IMR-90 (cell line): Measurements from ENCODE around the gene APOF. TPM values are rescaled to one million over a fixed set of nuclear protein-coding genes. Genes with fewer than 3 reads are reported as not detected.

Experiments
- ATAC-seq: fragments of 200-7000 bp; cut with Tn5 transposase; 2 replicates; pipeline ENCODE4 v1.9.1; 2020; ENCODE audit warnings: low read depth, mild to moderate bottlenecking, moderate library complexity
- BruUV-seq: library from RNA; stranded (reverse); fragments of 400-500 nt; replicated peaks from 2 replicates; lab custom pipeline; 2021; lab: Mats Ljungman, UMichigan
- CTCF ChIA-PET: fragments of 300-600 bp; formaldehyde crosslinking; extraction: SDS; loops from one replicate; lab custom pipeline; 2021; ENCODE audit warnings: antibody characterized with exemption; lab: Yijun Ruan, JAX
- POLR2A ChIA-PET: fragments of 300-600 bp; sonication (Branson Sonifier 250); formaldehyde crosslinking; loops from one replicate; lab custom pipeline; 2022; ENCODE audit warnings: antibody characterized with exemption; ENCODE audit not compliant: unreplicated experiment; lab: Charles Lee
- DNase-seq: peaks from one replicate; pipeline ENCODE4 v3.0.0; 2013
- H2AFZ ChIP-seq: replicated peaks from 2 replicates; pipeline ENCODE3; 2013; ENCODE audit warnings: low read length, mild to moderate bottlenecking; ENCODE audit not compliant: poor library complexity
- H2AK5ac ChIP-seq: 2 replicates; pipeline ENCODE4 v1.6.1; 2013; ENCODE audit warnings: low read depth, low read length, inconsistent platforms
- H2AK9ac ChIP-seq: replicated peaks from 2 replicates; pipeline ENCODE3; 2013; ENCODE audit warnings: mild to moderate bottlenecking, low read depth, low read length, moderate library complexity; ENCODE audit not compliant: poor library complexity
- H2BK120ac ChIP-seq: 2 replicates; pipeline ENCODE4 v1.6.1; 2013; ENCODE audit warnings: low read depth, low read length, inconsistent platforms
- H2BK15ac ChIP-seq: 3 replicates; pipeline ENCODE4 v1.6.1; 2013; ENCODE audit warnings: low read depth, low read length, inconsistent platforms
- H2BK20ac ChIP-seq: 2 replicates; pipeline ENCODE4 v1.6.1; 2013; ENCODE audit warnings: low read depth, mild to moderate bottlenecking, inconsistent platforms, low read length, moderate library complexity
- H2BK5ac ChIP-seq: 2 replicates; pipeline ENCODE4 v1.6.1; 2013; ENCODE audit warnings: mild to moderate bottlenecking, low read depth, low read length, inconsistent platforms; ENCODE audit not compliant: poor library complexity, severe bottlenecking
- H3K14ac ChIP-seq: replicated peaks from 2 replicates; pipeline ENCODE4 v1.6.1; 2013; ENCODE audit warnings: low read depth, low read length, inconsistent platforms
- H3K18ac ChIP-seq: 2 replicates; pipeline ENCODE4 v1.6.1; 2013; ENCODE audit warnings: low read depth, low read length, control low read depth
- H3K23ac ChIP-seq: 2 replicates; pipeline ENCODE4 v1.6.1; 2013; ENCODE audit warnings: low read depth, low read length, inconsistent platforms
- H3K27ac ChIP-seq: 2 replicates; pipeline ENCODE4 v1.5.1; 2013; ENCODE audit warnings: mild to moderate bottlenecking, control low read depth, low read length; ENCODE audit not compliant: insufficient read depth
- H3K27me3 ChIP-seq: 2 replicates; pipeline ENCODE4 v1.6.1; 2013; ENCODE audit warnings: low read length; ENCODE audit not compliant: control insufficient read depth, insufficient read depth
- H3K36me3 ChIP-seq: 2 replicates; pipeline ENCODE4 v1.6.1; 2013; ENCODE audit warnings: low read length, mixed read lengths; ENCODE audit not compliant: control insufficient read depth, insufficient read depth
- H3K4ac ChIP-seq: 2 replicates; pipeline ENCODE4 v1.6.1; 2013; ENCODE audit warnings: low read depth, low read length, inconsistent platforms
- H3K4me1 ChIP-seq: 2 replicates; pipeline ENCODE4 v1.6.1; 2013; ENCODE audit warnings: low read length, mixed read lengths; ENCODE audit not compliant: control insufficient read depth, insufficient read depth
- H3K4me2 ChIP-seq: 2 replicates; pipeline ENCODE4 v1.6.1; 2013; ENCODE audit warnings: low read depth, mild to moderate bottlenecking, control low read depth, low read length, moderate library complexity
- H3K4me3 ChIP-seq: 2 replicates; pipeline ENCODE4 v1.5.1; 2013; ENCODE audit warnings: low read depth, mild to moderate bottlenecking, control low read depth, low read length, moderate library complexity; ENCODE audit not compliant: insufficient read depth
- H3K56ac ChIP-seq: 2 replicates; pipeline ENCODE4 v1.6.1; 2013; ENCODE audit warnings: low read length, inconsistent platforms; ENCODE audit not compliant: insufficient read depth; ENCODE audit errors: extremely low read depth
- H3K79me1 ChIP-seq, 2 experiments: 2 replicates each; pipeline ENCODE4 v1.6.1; 2013; ENCODE audit warnings: low read length in 2 of 2, inconsistent platforms in 1 of 2, low read depth in 1 of 2
- H3K9ac ChIP-seq: 2 replicates; pipeline ENCODE4 v1.6.1; 2013; ENCODE audit warnings: low read depth, low read length, control low read depth
- H3K9me1 ChIP-seq: 2 replicates; pipeline ENCODE4 v1.6.1; 2013; ENCODE audit warnings: low read length, inconsistent platforms; ENCODE audit not compliant: insufficient read depth
- H3K9me3 ChIP-seq: 2 replicates; pipeline ENCODE4 v1.6.1; 2013; ENCODE audit warnings: low read length; ENCODE audit not compliant: control insufficient read depth, insufficient read depth
- H4K20me1 ChIP-seq: 2 replicates; pipeline ENCODE4 v1.6.1; 2013; ENCODE audit warnings: low read length, inconsistent platforms; ENCODE audit not compliant: insufficient read depth
- H4K5ac ChIP-seq: 2 replicates; pipeline ENCODE4 v1.6.1; 2013; ENCODE audit warnings: mild to moderate bottlenecking, low read depth, low read length, control low read depth
- H4K8ac ChIP-seq, 2 experiments: 2 replicates each; pipeline ENCODE4 v1.6.1; 2013; ENCODE audit warnings: low read depth in 2 of 2, low read length in 2 of 2, control low read depth in 1 of 2, inconsistent platforms in 1 of 2
- H4K91ac ChIP-seq: 2 replicates; pipeline ENCODE4 v1.6.1; 2013; ENCODE audit warnings: low read depth, low read length, inconsistent platforms; ENCODE audit not compliant: insufficient read depth
- BHLHE40 ChIP-seq: fragments of 150-350 bp; IDR thresholded peaks from 2 replicates; pipeline ENCODE4 v1.6.1; 2016; ENCODE audit warnings: mild to moderate bottlenecking, low read depth, low read length
- FOS ChIP-seq: fragments of 150-350 bp; IDR thresholded peaks from 2 replicates; pipeline ENCODE4 v1.6.1; 2016; ENCODE audit warnings: low read depth, low read length
- MAFK ChIP-seq: IDR thresholded peaks from 2 replicates; pipeline ENCODE4 v1.6.1; 2012; ENCODE audit warnings: low read depth, low read length, improper control_type of control experiment
- POLR2A ChIP-seq: IDR thresholded peaks from 2 replicates; pipeline ENCODE4 v1.6.1; 2012; ENCODE audit warnings: mild to moderate bottlenecking, low read depth, low read length
- WGBS, 2 experiments: methylation state at CpG; one replicate each; pipeline versions ENCODE4 v1.1.5 to v1.1.7; 2013; ENCODE audit warnings: missing lambda C conversion rate in 2 of 2; ENCODE audit not compliant: insufficient read length in 1 of 2; ENCODE audit errors: extremely low coverage in 2 of 2; 5-methylcytosine and 5-hydroxymethylcytosine counted together
- dilution Hi-C: fragments of 300-500 bp; cut with HindIII; formaldehyde crosslinking; loops from one replicate; pipeline ENCODE4 v1.14.3; 2018; ENCODE audit warnings: low sequenced_read_pairs; ENCODE audit not compliant: unreplicated experiment
- in situ Hi-C: fragments of 300-500 bp; cut with MboI; formaldehyde crosslinking; loops from 3 replicates; pipeline ENCODE4 v1.14.3; 2019; ENCODE audit warnings: low sequenced_read_pairs, inconsistent platforms, mixed read lengths
- intact Hi-C: fragments of 100-400 bp; cut with micrococcal nuclease; formaldehyde crosslinking; loops from 2 replicates; pipeline ENCODE4 v1.10.0; 2022
- polyA plus RNA-seq, 3 experiments: library from polyadenylated mRNA; depleted of rRNA; stranded (reverse); fragments of >200 nt; gene quantifications; 2 replicates each; pipeline ENCODE4 v1.2.3, GENCODE V29; 2012; ENCODE audit warnings: low replicate concordance in 1 of 3
- total RNA-seq: library from RNA; depleted of rRNA; stranded (reverse); fragments of >200 nt; gene quantifications from 2 replicates; pipeline ENCODE4 v1.2.3, GENCODE V29; 2012

Gene APOF
- total and polyA plus RNA-seq, 2 of the 4 experiments (the other 2 are of a cell fraction) = not detected

DNA sequence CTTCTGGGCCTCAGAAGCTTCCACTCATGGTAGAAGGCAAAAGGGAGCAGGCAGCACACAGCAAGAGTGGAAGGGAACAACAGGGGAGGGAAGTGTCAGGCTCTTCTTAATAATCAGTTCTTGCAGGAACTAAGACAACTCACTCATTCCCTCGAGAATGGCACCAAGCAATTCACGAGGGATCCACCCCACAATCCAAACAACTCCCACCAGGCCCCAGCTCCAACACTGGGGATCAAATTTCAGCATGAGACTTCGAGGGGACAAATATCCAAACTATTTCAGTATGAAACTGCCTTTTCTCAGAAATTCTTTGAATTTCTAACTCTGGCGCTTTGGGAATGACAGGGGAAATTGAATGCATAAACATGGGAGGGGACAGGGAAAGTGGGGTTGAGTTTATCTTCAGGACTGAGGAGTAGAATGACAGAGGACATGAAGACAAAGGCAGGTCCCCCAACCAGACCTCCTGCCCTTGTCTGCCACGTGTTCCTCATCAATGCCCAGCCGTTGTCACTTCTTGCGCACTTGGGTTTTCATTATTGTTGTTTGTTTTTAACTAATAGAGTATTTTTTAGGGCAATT is 24.6 kb upstream of the APOF start:
- H3K4me2 ChIP-seq = peak overlapping the region; percentile 40
- 0 out of 2 replicates have a peak overlapping the region, but pooled peaks have one; percentile 6 for H3K23ac ChIP-seq
- H4K91ac ChIP-seq = peak overlapping the region; percentile 50
- peak overlapping the region; percentile 63 for H2AFZ ChIP-seq
- POLR2A ChIA-PET = no interaction called here
- no peak overlapping the region for H2AK5ac ChIP-seq
- H3K27me3 ChIP-seq = peaks cover 7% of the 10 kb centered on the region
- ATAC-seq (peak; percentile 90), DNase-seq (peak; percentile 49)
- no TSS peak for BruUV-seq
- H2BK120ac ChIP-seq = peak overlapping the region; percentile 38; the same call in 1 of the 2 replicates
- no peak overlapping the region for H2AK9ac ChIP-seq
- peaks cover 9% of the 10 kb centered on the region for H3K4me1 ChIP-seq
- H3K9me3 ChIP-seq = no peaks in the 10 kb centered on the region
- WGBS, 2 experiments = no CpG with 5 or more reads among the region's 7 CpGs
- TF ChIP-seq BHLHE40 = 0 out of 2 replicates have a peak, but pooled peaks have one; percentile 6
- TF ChIP-seq FOS = no peak
- TF ChIP-seq MAFK = no peak
- no peak for TF ChIP-seq POLR2A
- no peak overlapping the region for H3K14ac ChIP-seq
- H3K27ac ChIP-seq = peak overlapping the region; percentile 59
- in situ Hi-C loops = no loop called here
- H4K8ac ChIP-seq = peak overlapping the region in 1 of 2 experiments; percentile 91; a peak in 3 of 4 replicates
- peak overlapping the region; percentile 7 for H2BK5ac ChIP-seq
- H2BK15ac ChIP-seq = no peak overlapping the region; the same call in 2 of the 3 replicates
- H3K9me1 ChIP-seq = peaks cover 3% of the 10 kb centered on the region; the same call in 1 of the 2 replicates
- peak overlapping the region; percentile 11; the same call in 1 of the 2 replicates for H3K56ac ChIP-seq
- intact Hi-C loops = loop anchor here (5.0 kb wide), 1 partner anchor 50 kb away; no protein-coding TSS in a partner anchor
- H3K18ac ChIP-seq = peak overlapping the region; percentile 90
- dilution Hi-C loops = no loop called here
- no peaks in the 10 kb centered on the region for H3K79me1 ChIP-seq
- H3K4ac ChIP-seq = peak overlapping the region; percentile 79
- no peaks in the 10 kb centered on the region for H4K20me1 ChIP-seq
- CTCF ChIA-PET = interaction anchor here (0.6 kb wide), 1 partner anchor 53 kb away, joined by 3 read pairs; no protein-coding TSS in a partner anchor
- H3K9ac ChIP-seq = no peak overlapping the region
- H3K4me3 ChIP-seq = no peak overlapping the region
- H3K36me3 ChIP-seq = no peaks in the 10 kb centered on the region
- H2BK20ac ChIP-seq = no peak overlapping the region
- peak overlapping the region; percentile 91 for H4K5ac ChIP-seq
